HepG2 (cell line): ENCODE measurements around the gene CXCR5. TPM values are rescaled to one million over a fixed set of nuclear protein-coding genes. Genes with fewer than 3 reads are reported as not detected.

Source experiments
- ATRX ChIP-seq: sonication (generic); formaldehyde crosslinking; IDR thresholded peaks from 2 replicates; pipeline ENCODE4 v1.4.0; 2020; ENCODE audit warnings: missing genetic modification reagents, borderline replicate concordance
- IKZF1 ChIP-seq: fragments of 450-650 bp; IDR thresholded peaks from 2 replicates; pipeline ENCODE4 v1.7.1; 2016
- MAF1 ChIP-seq: sonication (generic); formaldehyde crosslinking; IDR thresholded peaks from 2 replicates; pipeline ENCODE4 v1.5.0; 2020; ENCODE audit warnings: missing genetic modification reagents, borderline replicate concordance
- MBD4 ChIP-seq: IDR thresholded peaks from 2 replicates; pipeline ENCODE4 v1.6.1; 2012; ENCODE audit warnings: low read length, inconsistent platforms, borderline replicate concordance
- NPAS2 ChIP-seq: sonication (generic); formaldehyde crosslinking; IDR thresholded peaks from 2 replicates; pipeline ENCODE4 v1.8.0; 2022; ENCODE audit warnings: mild to moderate bottlenecking, missing genetic modification reagents, borderline replicate concordance
- SIN3B ChIP-seq: fragments of 150-350 bp; IDR thresholded peaks from 2 replicates; pipeline ENCODE4 v1.6.1; 2014; ENCODE audit warnings: low read length
- U2AF1 ChIP-seq: fragments of 200-400 bp; formaldehyde crosslinking; optimal IDR thresholded peaks from 2 replicates; pipeline ENCODE3; 2017; ENCODE audit warnings: mild to moderate bottlenecking, low read depth, low read length
- ZNF329 ChIP-seq: sonication (generic); formaldehyde crosslinking; IDR thresholded peaks from 2 replicates; pipeline ENCODE4 v1.9.0; 2021; ENCODE audit warnings: low read depth, mild to moderate bottlenecking, missing genetic modification reagents
- ZNF333 ChIP-seq: sonication (generic); formaldehyde crosslinking; IDR thresholded peaks from 2 replicates; pipeline ENCODE4 v1.4.0; 2020; ENCODE audit warnings: mild to moderate bottlenecking, missing genetic modification reagents, borderline replicate concordance
- ZNF501 ChIP-seq: sonication (generic); formaldehyde crosslinking; IDR thresholded peaks from 2 replicates; pipeline ENCODE4 v1.5.1; 2020; ENCODE audit warnings: mild to moderate bottlenecking, moderate library complexity, missing genetic modification reagents
- ZNF777 ChIP-seq: sonication (generic); formaldehyde crosslinking; IDR thresholded peaks from 2 replicates; pipeline ENCODE4 v1.4.0; 2020; ENCODE audit warnings: missing genetic modification reagents
- ZNF816 ChIP-seq: sonication (generic); formaldehyde crosslinking; IDR thresholded peaks from 2 replicates; pipeline ENCODE4 v1.8.0; 2022; ENCODE audit warnings: missing genetic modification reagents, mild to moderate bottlenecking, borderline replicate concordance
- ZNF883 ChIP-seq: sonication (generic); formaldehyde crosslinking; IDR thresholded peaks from 2 replicates; pipeline ENCODE4 v1.5.1; 2020; ENCODE audit warnings: mild to moderate bottlenecking, missing genetic modification reagents; ENCODE audit errors: not compliant biosample characterization
- ZSCAN29 ChIP-seq: sonication (generic); formaldehyde crosslinking; conservative IDR thresholded peaks from 2 replicates; pipeline ENCODE4 v1.4.0; 2020; ENCODE audit warnings: mild to moderate bottlenecking, missing genetic modification reagents
- ZSCAN31 ChIP-seq: sonication (generic); formaldehyde crosslinking; IDR thresholded peaks from 2 replicates; pipeline ENCODE4 v1.5.0; 2020; ENCODE audit warnings: low read depth, mild to moderate bottlenecking, missing genetic modification reagents
- polyA plus RNA-seq, 8 experiments: library from polyadenylated mRNA; depleted of rRNA in 3 of 8; stranded (reverse) in 7 of 8; unstranded in 1 of 8; fragments of >200 nt; fragmentation: Illumina TruSeq in 4 of 8; extraction: Trizol in 4 of 8; gene quantifications; 2 replicates each; pipeline versions ENCODE4 v1.2.1 to v1.2.3, GENCODE V29; 2011 to 2016; ENCODE audit warnings: low read depth in 4 of 8, missing spikeins in 1 of 8, mixed read lengths in 1 of 8; ENCODE audit not compliant: insufficient read depth in 1 of 8
- total RNA-seq, 5 experiments: library from RNA; depleted of rRNA; stranded (reverse); fragments of >200 nt; fragmentation: Illumina TruSeq; extraction: Trizol; gene quantifications; 2 replicates each; pipeline ENCODE4 v1.2.3, GENCODE V29; 2016; ENCODE audit warnings: low read depth in 1 of 5
- TF ChIP-seq, protein P1 (sequence below): sonication (generic); formaldehyde crosslinking; IDR thresholded peaks from 2 replicates; pipeline ENCODE4 v1.5.0; 2020; ENCODE audit warnings: missing genetic modification reagents
- TF ChIP-seq, protein P2 (sequence below): fragments of 450-650 bp; IDR thresholded peaks from 2 replicates; pipeline ENCODE4 v1.6.1; 2017; ENCODE audit warnings: mild to moderate bottlenecking
- TF ChIP-seq, protein P3 (sequence below): fragments of 450-650 bp; IDR thresholded peaks from 2 replicates; pipeline ENCODE4 v1.6.1; 2016
- TF ChIP-seq, protein P4 (sequence below): sonication (generic); formaldehyde crosslinking; conservative IDR thresholded peaks from 2 replicates; pipeline ENCODE4 v1.8.1; 2023; ENCODE audit warnings: missing genetic modification reagents

Gene CXCR5
- total and polyA plus RNA-seq, 2 of the 13 experiments (the other 11 are each of a cell fraction or from before 2014, with no cell fraction given) = not detected

DNA sequence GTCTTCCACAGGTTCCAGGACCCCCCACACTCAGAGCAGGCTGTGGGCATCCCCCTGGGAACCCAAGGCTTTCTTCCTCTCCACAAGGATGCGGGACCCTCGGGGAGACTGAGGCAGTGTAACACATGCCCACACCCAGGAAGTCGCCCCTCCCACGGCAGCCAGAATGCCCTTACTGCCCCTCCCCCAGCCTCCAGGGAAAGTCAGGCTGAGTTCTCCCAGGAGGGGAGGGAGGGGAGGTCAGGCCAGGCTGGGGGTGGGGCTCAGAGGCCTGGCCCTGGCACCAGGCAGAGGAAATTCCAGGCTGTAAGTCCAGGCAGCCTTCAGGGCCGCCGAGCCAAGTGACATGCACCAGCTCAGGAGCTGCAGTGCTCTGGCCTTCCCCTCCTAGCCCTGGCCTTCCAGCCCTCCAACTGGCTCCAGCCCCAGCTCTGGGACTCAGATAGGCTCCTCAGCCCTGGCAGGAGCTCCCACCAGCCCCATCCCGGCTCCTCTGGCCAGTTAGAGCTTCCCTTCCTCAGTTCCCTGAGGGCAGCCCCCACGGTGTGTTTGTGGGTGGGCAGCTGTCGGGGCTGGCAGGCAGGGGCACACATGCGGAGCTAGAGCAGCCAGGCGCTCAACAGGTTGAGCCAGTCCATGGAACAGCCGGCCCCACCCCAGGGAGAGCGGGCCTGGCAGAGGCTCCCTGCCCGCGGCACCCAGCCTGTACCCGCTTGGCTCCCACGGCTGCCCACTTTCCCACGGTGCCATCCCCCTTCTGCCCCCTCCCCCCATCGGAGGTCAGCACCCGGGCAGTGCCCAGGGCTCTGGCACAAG lies 38.4 kb downstream of the CXCR5 start (continued):
- TF ChIP-seq, protein P1, sequence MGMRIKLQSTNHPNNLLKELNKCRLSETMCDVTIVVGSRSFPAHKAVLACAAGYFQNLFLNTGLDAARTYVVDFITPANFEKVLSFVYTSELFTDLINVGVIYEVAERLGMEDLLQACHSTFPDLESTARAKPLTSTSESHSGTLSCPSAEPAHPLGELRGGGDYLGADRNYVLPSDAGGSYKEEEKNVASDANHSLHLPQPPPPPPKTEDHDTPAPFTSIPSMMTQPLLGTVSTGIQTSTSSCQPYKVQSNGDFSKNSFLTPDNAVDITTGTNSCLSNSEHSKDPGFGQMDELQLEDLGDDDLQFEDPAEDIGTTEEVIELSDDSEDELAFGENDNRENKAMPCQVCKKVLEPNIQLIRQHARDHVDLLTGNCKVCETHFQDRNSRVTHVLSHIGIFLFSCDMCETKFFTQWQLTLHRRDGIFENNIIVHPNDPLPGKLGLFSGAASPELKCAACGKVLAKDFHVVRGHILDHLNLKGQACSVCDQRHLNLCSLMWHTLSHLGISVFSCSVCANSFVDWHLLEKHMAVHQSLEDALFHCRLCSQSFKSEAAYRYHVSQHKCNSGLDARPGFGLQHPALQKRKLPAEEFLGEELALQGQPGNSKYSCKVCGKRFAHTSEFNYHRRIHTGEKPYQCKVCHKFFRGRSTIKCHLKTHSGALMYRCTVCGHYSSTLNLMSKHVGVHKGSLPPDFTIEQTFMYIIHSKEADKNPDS = no peak
- TF ChIP-seq NPAS2 (no peak), SIN3B (no peak), IKZF1 (no peak), ZNF329 (CRISPR knock-in tag) (no peak), ZNF777 (no peak), ZNF883 (CRISPR knock-in tag) (no peak), ZNF816 (CRISPR knock-in tag) (no peak), U2AF1 (no peak), MAF1 (CRISPR knock-in tag) (peak; percentile 38; the same call in 1 of the 2 replicates), ZNF333 (no peak), MBD4 (no peak), ZSCAN29 (CRISPR knock-in tag) (peak; percentile 62; the same call in 1 of the 2 replicates), ZNF501 (CRISPR knock-in tag) (no peak), ZSCAN31 (no peak), ATRX (CRISPR knock-in tag) (no peak)
- TF ChIP-seq, protein P2, sequence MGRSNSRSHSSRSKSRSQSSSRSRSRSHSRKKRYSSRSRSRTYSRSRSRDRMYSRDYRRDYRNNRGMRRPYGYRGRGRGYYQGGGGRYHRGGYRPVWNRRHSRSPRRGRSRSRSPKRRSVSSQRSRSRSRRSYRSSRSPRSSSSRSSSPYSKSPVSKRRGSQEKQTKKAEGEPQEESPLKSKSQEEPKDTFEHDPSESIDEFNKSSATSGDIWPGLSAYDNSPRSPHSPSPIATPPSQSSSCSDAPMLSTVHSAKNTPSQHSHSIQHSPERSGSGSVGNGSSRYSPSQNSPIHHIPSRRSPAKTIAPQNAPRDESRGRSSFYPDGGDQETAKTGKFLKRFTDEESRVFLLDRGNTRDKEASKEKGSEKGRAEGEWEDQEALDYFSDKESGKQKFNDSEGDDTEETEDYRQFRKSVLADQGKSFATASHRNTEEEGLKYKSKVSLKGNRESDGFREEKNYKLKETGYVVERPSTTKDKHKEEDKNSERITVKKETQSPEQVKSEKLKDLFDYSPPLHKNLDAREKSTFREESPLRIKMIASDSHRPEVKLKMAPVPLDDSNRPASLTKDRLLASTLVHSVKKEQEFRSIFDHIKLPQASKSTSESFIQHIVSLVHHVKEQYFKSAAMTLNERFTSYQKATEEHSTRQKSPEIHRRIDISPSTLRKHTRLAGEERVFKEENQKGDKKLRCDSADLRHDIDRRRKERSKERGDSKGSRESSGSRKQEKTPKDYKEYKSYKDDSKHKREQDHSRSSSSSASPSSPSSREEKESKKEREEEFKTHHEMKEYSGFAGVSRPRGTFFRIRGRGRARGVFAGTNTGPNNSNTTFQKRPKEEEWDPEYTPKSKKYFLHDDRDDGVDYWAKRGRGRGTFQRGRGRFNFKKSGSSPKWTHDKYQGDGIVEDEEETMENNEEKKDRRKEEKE = no peak
- TF ChIP-seq, protein P3, sequence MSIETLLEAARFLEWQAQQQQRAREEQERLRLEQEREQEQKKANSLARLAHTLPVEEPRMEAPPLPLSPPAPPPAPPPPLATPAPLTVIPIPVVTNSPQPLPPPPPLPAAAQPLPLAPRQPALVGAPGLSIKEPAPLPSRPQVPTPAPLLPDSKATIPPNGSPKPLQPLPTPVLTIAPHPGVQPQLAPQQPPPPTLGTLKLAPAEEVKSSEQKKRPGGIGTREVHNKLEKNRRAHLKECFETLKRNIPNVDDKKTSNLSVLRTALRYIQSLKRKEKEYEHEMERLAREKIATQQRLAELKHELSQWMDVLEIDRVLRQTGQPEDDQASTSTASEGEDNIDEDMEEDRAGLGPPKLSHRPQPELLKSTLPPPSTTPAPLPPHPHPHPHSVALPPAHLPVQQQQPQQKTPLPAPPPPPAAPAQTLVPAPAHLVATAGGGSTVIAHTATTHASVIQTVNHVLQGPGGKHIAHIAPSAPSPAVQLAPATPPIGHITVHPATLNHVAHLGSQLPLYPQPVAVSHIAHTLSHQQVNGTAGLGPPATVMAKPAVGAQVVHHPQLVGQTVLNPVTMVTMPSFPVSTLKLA = no peak
- TF ChIP-seq, protein P4, sequence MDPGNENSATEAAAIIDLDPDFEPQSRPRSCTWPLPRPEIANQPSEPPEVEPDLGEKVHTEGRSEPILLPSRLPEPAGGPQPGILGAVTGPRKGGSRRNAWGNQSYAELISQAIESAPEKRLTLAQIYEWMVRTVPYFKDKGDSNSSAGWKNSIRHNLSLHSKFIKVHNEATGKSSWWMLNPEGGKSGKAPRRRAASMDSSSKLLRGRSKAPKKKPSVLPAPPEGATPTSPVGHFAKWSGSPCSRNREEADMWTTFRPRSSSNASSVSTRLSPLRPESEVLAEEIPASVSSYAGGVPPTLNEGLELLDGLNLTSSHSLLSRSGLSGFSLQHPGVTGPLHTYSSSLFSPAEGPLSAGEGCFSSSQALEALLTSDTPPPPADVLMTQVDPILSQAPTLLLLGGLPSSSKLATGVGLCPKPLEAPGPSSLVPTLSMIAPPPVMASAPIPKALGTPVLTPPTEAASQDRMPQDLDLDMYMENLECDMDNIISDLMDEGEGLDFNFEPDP (CRISPR knock-in tag) = no peak
